Ramos (cell line): Measurements from ENCODE around the gene NALCN.

Experiments
- in situ Hi-C: fragments of 300-500 bp; cut with MboI; formaldehyde crosslinking; loops from one replicate; pipeline ENCODE4 v1.14.3; 2022; ENCODE audit warnings: low sequenced_read_pairs; ENCODE audit not compliant: unreplicated experiment

The NALCN gene

GRCh38 chr13:101292711-101293110, 123.6 kb downstream of the NALCN start:
- in situ Hi-C loops = no loop called here

DNA sequence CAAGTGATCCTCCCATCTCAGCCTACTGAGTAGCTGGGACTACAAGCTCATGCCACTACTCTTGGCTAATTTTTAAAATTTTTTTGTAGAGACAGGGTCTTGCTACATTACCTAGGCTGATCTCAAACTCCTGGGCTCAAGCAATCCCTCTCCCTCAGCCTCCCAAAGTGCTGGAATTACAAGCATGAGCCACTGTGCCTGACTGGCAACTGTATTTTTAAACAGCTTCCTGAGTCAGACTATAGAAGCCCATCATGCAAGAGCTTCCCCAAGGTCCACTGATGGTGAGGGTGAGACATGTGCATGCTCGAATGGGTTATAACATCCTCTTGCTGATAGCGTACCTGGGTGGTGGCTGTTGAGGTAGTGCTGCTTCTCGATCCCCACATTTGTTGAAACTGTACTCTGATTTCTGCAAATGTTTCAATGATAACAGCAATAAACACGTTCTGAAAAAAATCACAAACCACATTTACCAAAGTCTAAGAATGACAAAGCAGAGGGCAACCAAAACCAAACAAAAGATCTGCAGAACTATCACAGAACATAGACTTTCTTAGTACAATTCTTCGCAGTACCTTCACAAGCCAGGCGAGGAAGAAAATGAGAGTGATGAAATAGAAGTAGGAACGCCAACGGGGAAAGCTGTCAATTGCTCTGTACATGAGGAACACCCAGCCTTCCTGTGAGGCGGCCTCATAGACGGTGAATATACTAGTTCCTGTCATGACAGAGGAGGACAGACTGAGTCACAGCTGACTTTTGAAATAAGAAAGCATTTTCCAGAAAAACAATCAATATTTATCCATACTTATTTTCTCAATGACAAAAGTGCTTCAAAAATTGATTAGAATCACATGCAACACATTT, 124.4 kb downstream of the NALCN start:
- in situ Hi-C loops = no loop called here

- in situ Hi-C loops = no loop called here
Observed at GRCh38 chr13:101291206-101291605, 125.1 kb downstream of the NALCN start.

- in situ Hi-C loops = no loop called here
Observed at GRCh38 chr13:101289764-101290163, 126.5 kb downstream of the NALCN start.

GRCh38 chr13:101283782-101284181, 132.5 kb downstream of the NALCN start:
- in situ Hi-C loops = no loop called here

DNA sequence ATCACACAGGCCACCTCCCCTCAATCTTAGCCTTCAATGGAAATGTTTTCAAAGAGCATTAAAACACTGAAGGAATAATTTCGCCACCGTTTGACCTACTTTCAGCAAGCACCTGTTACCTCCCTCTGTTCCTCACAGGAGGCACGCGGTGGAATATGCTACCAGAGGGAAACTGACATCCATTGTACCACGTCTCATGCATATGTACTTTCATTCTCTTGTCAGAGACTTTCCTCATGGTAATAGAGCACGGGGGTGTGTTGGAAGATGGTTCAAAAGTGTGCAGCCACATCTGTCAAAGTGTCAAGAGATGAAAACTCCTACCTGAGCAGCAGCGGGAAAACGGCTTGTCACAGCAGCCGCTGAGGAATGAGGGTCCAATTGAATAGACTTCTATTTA, 143.4 kb downstream of the NALCN start:
- in situ Hi-C loops = no loop called here

GRCh38 chr13:101271681-101272245, 144.5 kb downstream of the NALCN start:
- in situ Hi-C loops = no loop called here

DNA sequence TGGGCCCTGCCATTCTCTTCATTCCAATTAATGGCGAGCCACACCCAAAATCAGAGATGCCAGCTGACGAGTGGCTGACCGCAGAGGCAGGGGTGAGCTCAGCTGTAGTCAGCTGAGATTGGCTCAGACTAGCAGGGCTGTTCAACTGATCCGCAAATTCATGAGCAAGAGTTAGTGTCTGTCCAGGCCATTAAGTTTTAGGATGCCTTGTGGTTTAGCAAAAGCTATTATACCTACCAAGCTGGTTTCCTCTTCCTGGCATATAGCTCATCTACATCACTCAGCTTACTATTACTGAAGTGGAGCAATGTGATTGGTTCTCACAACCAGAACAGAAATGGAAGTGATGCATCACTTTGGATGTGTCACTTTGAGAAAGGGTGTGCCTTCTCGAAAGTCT, 148.7 kb downstream of the NALCN start:
- in situ Hi-C loops = no loop called here

- in situ Hi-C loops = no loop called here
Observed at GRCh38 chr13:101265934-101266333, 150.4 kb downstream of the NALCN start.

DNA sequence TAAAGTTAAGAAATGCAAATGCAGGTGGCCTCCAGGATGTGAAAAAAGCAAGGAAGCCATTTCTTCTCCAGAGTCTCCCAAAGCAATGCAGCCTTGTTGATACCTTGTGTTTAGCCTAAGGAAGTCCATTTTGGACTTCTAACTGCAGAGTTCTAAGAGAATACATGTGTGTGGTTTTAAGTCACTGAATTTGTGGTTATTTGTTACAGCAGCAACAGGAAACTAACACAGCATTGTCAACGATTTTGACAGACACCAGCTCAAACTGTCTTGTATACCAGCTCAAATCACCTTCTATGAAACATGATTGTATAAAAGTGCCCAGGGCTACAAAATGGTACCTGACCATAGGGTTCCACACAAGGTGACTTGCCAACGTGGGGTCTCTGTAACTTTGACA, 151.4 kb downstream of the NALCN start:
- in situ Hi-C loops = no loop called here

- in situ Hi-C loops = no loop called here
Observed at GRCh38 chr13:101262306-101262705, 154.0 kb downstream of the NALCN start.

DNA sequence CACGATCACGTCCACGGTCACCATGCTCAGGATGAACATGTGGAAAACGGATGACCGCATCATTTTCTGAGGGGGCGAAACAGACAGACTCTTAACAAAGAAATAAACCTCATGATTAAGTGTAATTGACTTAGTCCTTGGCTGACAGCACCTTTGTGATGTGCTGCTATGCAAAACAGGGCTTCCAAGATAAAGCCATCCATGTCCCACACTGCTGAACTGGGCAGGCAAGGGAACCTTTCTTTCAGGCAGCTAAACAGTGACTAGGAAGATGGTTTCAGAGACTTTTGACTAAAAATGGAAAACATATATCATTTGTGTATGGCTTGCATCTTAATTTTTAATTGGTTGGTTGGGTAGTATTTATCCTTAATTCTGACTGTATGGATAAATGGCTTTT, 157.8 kb downstream of the NALCN start:
- in situ Hi-C loops = no loop called here

- in situ Hi-C loops = no loop called here
Observed at GRCh38 chr13:101258071-101258470, 158.2 kb downstream of the NALCN start.

- in situ Hi-C loops = no loop called here
Observed at GRCh38 chr13:101248739-101249514, 167.4 kb downstream of the NALCN start.

DNA sequence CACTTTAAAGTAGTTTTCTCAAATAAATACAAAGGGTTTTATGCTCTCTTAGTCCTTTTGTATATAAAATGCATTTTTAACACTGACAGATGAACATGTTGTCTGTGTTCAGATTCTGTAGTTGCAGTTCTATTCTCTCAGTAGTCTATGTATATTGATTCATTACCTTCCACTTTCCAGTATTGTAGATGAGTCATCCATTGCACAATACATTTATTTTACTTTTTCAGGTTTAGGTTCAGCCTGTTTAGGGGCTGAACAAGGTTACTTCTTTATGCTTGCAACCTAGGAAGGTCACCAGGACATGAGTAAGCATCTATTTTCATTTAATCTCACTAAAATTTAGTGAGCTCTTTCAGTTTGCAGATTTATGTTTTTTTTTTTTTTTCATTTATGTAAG, 173.6 kb downstream of the NALCN start:
- in situ Hi-C loops = no loop called here

DNA sequence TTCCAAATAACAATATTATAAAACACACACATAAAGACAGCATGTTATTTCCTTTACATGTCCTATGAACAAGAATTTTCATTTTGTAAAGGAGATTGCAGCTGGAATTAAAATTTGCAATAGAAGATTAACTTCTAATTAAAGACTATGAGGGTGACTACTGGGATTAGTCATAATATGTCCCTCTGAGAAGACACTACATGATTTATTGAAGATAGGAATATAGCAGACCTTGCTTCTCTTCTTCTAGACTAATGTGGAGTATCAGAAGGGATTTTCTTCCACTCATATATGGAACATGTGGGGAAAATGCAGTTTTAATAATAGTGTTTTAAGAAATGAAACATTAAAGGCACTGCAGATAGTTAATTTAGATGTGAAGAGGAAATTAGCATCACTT, 177.8 kb downstream of the NALCN start:
- in situ Hi-C loops = no loop called here

DNA sequence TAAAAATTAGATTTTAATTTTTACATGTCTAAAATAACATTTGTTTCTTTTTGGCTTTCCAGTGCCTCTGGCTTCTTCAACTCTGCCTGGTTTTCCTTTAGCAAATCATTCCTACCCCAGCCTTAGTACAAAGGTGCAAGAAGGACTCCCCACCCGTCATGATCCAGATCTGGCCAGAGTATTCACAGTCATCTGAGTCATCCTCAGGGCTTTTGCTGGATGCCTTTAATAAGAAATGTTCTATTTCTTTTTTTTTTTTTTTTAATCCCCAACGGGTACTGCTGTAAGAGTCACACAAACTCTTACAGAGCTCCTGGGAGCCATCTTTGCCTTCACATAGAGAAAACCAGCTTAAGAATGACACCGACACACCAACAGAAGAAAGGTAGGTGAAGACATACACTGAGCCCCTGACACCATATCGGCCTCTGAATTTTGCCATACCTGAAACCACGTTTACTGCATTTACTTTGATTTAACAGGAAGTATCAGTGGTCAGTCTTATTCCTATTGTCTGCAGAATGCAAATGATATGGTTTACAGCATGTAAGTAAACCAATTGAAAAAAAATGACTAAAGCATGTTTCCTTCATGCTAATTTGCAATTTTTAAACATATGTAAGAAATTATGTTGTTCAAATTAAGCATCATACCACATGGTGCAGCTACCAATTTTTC, 184.4 kb downstream of the NALCN start:
- in situ Hi-C loops = no loop called here

GRCh38 chr13:101230271-101230890, 185.9 kb downstream of the NALCN start:
- in situ Hi-C loops = no loop called here

- in situ Hi-C loops = no loop called here
Observed at GRCh38 chr13:101219609-101220265, 196.6 kb downstream of the NALCN start.

DNA sequence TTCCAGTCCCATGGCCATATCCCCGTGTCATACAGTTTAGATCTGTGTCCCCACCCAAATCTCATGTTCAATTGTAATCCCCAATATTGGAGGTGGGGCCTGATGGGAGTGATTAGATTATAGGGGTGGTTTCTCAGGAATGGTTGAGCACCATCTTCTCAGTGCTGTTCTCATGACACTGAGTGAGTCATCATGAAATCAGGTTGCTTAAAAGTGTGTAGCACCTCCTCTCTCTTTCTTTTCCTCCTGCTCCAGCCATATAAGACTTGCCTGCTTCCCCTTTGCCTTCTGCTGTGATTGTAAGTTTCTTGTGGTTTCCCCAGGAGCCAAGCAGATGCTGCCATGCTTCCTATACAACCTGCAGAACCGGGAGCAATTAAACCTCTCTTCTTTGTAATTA, 197.8 kb downstream of the NALCN start:
- in situ Hi-C loops = no loop called here
